UCSD-AML1 (cell line): Measurements from ENCODE around the gene BCL2L2.
A peak's percentile ranks its signal among the peaks of the same experiment; 100 is the strongest.
"Not testable (repeated sequence)": the region's sequence is repeated elsewhere in the genome, so short reads cannot be mapped to it uniquely, and the experiment has no call there.

Source experiments
- DNase-seq: peaks from one replicate; lab custom pipeline; 2025; ENCODE audit not compliant: unreplicated experiment; lab: John Stamatoyannopoulos, UW

BCL2L2 gene

DNA sequence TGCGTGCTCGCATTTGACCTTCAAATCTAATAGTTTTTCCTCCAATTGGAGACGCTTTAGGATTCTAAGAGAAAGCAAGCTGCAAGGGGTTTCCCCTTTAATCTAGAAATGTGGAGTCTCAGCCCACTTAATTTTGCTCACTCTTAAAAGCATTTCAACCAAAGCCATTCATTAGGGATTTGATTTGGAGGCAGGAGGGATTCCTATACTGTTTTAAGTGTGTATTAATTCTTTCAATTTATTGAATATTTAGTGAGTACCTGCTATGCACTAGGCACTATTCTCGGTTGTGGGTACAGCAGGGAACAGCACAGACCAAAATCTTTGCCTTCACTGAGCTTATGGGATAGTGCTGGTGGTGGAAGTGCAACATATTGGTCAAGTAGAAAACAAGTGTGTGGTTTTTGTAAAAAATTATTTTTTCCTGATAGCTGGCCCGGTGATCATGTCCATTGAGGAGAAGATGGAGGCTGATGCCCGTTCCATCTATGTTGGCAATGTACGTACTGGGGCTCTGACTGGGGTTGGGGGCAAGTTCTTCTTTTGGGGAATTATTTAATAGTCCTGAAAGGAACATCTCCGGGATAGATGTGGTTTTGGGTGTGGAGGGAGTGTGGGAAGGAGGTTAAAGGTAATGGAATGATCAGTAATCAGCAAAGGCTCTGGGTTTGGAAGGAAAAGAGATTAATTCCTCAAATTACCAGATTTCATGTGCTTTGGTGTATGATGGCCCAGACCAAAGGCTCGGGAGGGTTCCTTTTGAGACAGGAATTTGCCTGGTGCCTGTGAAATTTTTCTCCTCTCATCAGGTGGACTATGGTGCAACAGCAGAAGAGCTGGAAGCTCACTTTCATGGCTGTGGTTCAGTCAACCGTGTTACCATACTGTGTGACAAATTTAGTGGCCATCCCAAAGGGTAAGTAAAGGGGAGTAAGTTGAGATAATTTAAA is 16.2 kb downstream of the BCL2L2 start:
- DNase-seq: no peak

DNA sequence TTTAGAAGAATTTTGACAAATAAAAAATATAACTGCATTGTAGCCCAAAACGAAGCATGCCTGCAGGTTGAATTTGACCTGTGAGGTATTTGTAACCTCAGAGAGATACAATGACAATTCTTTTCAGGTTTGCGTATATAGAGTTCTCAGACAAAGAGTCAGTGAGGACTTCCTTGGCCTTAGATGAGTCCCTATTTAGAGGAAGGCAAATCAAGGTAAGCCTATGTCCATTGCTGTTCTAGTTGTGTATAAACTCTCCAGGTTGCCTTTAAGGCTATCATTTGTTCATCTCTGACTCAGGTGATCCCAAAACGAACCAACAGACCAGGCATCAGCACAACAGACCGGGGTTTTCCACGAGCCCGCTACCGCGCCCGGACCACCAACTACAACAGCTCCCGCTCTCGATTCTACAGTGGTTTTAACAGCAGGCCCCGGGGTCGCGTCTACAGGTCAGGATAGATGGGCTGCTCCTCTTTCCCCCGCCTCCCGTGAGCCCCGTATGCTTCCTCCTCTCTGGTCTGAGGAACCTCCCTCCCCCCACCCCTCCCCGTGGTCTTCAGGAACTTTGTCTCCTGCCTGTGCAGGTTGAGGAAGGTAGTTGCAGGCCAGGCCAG is 17.3 kb downstream of the BCL2L2 start:
- no peak for DNase-seq

DNA sequence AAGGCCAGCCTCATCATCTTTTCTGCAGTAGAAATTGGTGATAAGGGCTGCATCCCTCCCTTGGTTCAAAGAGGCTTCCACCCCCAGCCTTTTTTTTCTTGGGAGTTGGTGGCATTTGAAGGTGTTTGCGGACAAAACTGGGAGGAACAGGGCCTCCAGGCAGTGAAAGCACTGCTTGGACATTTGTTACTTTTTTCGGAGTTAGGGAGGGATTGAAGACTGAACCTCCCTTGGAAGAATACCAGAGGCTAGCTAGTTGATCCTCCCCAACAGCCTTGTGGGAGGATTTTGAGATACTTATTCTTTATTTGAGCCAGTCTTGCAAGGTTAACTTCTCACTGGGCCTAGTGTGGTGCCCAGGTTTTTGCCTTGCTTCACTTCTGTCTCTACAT is 17.8 kb downstream of the BCL2L2 start:
- DNase-seq: no peak

DNA sequence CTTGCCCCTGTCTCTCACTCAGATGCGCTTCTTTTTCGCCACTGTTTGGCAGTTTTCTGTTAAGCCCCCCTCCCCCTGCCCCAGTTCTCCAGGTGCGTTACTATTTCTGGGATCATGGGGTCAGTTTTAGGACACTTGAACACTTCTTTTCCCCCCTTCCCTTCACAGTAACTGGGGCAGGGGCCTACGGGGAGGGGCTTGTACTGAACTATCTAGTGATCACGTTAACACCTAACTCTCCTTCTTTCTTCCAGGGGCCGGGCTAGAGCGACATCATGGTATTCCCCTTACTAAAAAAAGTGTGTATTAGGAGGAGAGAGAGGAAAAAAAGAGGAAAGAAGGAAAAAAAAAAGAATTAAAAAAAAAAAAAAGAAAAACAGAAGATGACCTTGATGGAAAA is 18.4 kb downstream of the BCL2L2 start:
- no peak for DNase-seq

DNA sequence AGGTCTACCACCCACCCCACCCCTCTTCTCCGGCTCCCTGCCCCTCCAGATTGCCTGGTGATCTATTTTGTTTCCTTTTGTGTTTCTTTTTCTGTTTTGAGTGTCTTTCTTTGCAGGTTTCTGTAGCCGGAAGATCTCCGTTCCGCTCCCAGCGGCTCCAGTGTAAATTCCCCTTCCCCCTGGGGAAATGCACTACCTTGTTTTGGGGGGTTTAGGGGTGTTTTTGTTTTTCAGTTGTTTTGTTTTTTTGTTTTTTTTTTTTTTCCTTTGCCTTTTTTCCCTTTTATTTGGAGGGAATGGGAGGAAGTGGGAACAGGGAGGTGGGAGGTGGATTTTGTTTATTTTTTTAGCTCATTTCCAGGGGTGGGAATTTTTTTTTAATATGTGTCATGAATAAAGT is 19.1 kb downstream of the BCL2L2 start:
- not testable (repeated sequence) for DNase-seq

DNA sequence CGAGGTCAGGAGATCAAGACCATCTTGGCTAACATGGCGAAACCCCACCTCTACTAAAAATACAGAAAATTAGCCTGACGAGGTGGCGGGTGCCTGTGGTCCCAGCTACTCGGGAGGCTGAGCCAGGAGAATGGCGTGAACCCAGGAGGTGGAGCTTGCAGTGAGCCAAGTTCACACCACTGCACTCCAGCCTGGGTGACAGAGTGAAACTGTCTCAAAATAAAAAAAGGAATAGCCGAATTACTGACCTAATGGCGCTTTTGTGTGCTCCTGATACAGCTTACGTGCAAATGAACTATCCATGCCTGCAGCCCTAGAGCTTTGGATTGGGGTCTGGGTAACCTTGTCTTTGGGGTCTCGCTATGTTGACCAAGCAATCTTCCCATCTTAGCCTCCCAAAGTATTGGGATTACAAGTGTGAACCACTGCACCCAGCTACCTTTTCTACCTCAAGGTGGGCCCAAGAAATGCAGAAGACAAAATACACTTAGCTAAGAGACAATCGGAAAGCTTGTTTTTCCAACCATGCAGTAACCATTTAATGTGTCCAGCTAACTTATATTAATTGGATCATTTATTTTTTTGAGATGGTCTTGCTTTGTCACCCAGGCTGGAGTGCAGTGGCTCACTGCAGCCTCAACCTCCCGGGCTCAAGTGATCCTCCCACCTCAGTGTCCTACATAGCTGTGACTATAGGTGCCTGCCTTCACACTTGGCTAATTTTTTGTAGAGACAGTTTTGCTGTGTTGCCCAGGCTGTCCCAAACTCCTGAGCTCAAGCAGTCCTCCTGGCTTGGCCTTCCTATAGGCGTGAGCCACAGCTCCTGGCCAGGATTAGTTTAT is 20.1 kb downstream of the BCL2L2 start:
- no peak for DNase-seq

DNA sequence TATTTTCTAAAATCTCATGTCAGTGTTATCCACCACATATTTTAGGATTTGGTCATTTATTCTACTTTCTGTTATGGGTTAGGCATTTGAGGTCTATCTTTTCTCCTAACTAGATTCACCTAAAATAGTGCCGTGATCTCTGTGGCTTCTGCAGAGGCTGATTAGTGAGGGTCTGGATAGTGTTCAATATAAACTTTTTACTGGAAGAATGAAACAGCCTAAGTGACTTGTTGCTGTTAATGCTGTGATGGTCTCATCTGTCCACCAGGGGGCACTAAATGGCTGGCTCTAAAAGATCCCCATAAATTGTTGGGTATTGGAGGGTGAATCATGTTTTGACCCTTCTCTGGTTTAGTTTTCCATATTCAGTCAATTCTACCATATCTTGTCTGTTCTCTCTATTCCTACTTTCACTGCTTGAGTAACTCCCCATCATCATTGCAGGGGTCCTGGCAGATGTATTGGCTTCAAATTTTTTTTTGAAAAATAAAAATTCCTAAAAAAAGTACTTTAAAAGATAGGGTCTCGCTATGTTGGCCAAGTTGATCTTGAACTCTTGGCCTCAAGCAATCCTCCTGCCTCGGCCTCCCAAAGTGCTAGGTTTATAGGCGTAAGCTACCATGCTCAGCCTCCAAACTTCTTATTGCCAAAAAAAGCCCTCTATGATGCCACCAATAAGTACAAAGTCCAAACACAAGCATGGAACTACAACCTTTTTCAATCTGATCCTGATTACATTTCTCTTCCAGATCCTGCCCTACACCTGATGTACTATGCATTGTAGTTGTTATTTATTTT is 21.5 kb downstream of the BCL2L2 start:
- peak; percentile 40 for DNase-seq

DNA sequence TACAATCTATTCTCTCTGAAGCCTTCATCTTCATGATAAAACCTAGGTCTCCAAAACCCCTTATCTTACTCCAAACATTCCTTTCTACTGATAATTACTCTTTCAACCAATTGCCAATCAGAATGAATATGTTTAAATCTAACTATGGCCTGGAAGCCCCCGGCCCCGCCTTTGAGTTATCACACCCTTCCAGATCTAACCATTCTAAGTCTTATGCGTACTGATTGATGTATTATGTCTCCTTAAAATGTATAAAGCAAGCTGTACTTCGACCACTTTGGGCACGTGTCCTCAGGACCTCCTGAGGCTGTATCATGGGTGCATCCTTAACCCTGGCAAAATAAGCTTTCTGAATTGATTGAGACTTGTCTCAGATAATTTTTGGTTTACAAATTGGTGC is 29.0 kb downstream of the BCL2L2 start:
- DNase-seq: no peak

DNA sequence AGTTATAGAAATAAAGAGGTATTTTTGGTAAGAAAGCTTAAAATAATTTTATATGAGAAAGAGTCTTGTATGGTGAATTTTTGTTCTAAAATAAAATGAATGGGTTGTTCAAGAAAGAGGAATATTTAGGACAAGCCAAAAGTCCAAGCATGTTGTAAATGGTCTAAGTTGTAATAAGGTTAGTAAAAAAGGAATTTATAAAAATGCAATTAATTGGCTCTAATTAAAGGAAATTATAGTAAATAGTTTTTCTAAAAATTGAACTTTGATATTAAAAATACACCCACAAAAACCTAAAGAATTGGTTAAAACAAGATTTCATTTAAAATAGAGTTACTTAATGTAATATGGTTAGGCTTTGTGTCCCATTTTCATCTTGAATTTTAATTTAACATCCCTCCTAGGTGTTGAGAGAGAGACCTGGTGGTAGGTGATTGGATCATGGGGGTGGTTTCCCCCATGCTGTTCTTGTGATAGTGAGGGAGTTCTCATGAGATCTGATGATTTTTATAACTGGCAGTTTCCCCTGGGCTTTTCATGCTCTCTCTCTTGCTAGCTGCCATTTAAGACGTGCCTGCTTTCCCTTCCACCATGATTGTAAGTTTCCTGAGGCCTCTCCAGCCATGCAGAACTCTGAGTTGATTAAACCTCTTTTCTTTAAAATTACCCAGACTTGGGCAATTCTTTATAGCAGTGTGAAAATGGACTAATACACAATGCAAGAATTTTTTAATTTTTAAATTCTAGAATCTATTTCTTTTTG is 33.1 kb downstream of the BCL2L2 start:
- DNase-seq: no peak

DNA sequence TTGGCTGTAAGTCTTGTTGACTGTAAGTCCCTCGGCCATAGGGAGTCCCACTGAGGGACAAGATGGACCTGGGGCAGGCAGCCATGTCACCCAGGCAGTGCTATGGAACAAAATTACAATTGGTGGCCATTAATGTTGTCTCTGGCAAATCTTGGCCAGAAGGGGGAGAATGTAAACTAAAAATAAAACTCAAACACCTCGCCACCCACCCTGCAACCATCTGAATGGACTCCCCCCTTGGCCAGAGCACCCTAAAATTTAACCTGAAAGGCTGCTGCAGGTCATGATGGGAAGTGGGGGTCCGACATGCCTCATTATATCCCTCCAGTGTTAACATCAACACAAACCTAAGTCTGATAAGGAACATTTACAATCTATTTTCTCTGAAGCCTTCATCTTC is 37.8 kb downstream of the BCL2L2 start:
- DNase-seq: no peak

DNA sequence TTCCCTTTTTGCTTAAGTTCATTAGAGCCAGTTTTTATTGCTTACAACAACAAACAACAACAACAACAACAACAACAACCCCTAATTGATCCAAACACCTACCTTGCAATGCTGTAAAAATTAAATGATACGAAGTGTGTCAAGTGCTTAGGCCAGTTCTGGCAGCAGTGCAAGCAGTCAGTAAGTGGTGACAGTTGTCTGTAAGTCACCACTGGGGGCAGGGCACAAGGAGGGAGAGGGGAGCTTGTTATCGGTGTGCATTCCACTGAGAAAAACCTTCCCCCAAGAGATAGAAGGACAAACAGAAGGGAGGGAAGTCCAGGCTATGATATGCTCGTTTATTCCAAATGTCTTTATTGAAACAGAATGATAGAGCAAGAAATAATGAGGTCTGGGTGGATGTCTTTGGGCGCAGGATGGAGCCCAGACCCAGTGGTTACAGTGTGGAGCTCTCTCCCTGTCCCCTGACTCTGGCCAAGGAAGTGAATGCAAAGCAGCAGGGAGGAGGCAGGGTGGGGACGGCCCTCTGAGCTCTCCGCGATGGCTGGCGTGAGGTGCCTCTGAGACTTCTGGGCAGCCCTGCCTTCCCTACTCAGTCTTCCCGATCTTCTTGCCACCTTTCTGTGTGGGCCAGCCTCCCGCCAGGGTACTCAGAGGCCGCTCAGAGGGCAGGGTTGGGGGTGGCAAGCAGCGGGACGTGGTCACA is 39.5 kb downstream of the BCL2L2 start:
- no peak for DNase-seq

DNA sequence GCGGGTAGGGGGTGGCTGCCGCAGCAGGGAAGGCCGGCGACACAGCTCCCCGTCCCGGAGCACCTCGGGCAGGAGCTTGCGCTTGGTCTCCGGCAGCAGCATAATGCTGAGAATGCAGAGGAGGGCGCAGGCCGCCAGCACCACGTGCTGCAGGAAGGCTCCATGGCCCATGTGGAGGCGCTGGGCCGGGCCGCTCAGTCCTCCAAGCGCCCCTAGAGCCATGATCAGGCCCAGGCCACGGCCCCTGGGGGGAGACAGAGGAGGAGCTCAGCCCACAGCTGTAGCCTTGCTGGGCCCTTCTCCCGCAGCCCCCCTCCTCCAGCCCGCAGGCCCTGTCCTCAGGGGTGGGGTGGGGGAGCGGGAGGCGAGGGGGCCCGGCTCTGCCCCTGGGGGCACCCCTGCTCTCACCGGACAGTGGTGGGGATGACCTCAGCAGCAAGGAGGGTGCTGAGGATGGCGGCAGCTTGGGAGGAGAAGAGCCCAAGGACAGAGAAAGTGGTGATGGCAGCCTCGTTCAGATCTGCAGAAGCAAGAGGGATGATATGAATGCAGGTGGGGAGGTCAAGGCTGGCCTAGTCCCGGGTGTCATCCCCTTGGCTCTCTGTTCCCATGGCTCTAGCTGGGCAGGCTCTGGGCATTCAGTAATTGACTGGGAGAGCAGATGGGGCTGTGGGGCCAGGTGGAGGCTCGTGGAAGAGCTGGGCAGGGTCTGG is 40.2 kb downstream of the BCL2L2 start:
- no peak for DNase-seq

DNA sequence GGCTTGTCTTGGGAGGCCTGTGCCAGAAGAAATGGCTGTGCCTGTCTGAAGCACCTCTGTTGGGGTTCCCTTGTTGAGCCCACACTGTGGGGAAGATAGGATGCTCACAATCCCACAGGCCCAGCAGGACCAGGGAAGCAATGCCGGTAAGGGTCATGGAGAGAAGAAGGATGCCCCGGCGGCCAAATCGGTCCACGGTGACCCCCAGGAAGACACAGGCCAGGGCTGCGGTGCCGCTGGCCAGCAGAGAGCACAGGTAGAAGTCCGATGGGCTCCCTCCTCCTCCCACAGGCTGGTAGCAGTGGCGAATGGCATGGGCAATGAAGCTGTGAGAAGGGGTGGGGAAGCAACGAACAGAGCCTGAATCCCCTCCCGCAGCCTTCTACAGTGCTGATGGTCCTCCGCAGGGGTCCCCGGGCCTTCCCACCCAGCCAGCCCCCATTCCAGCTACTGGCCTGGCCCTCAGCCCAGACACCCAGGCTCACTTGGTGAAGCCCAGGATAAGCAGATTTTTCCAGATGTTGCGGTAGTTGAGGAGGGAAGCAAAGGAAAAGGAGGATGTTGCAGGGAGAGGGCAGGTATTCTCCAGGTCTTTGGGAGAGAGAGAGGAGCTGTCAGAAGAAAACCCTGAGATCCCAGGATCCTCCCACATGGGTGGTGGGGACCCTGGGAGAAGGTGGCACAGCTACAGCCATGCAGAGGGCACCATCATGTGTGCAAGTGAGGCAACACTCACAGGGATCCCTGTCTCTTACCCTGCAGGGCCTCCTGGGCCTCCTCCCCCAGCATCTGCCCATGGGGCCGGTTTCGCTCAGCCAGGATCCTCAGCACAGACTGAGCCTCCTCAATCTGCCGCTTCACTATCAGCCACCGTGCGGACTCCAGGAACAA is 41.0 kb downstream of the BCL2L2 start:
- DNase-seq: no peak

DNA sequence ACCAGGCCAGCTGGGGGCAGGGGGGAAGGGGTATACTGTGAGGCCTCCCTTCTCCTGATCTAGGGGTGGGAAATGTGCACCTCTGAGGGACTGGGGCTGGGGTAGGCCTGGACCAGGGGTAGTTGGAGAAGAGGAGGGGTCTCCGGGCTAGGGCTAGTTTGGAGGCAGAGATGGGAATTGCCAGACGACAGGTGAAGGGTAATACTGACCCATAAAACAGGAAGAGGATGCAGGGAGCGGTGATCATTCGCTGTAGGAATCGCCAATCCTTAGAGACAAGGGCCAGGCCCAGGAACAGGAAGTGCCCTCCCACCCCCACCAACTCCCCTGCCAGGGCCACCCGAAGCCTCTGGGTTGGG is 41.6 kb downstream of the BCL2L2 start:
- no peak for DNase-seq

DNA sequence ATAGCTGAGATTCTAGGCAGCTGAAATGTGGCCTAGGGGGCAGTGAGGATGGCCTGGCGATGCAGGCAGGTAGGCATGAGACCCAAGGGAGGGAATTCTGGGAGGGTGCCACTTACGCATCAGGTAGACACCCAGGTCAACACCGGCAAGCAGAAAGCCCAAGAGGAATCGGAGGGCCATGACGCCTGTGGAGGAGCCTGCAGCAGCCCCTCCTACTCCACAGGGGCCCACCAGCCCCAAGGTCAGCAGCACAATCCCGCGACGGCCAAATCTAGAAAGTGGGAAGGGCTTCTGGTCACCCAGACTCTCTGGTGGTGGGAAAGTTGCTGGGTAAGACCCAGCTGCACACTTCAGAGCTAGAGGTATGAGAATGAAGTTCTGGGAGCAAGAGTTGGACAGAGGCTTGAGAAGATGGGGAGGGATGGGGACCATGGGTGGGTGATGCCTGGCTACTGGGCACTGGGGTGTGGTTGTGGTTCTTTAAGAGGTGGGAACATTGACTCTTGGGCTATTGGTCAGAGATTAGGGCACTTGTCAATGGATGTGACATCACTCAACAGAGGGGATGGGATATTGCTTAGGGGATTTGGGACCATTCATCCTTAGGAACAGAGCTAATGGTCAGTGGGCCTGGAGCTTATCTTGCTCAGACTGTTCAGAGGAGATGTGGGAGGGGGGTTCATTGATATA is 42.7 kb downstream of the BCL2L2 start:
- DNase-seq: no peak

DNA sequence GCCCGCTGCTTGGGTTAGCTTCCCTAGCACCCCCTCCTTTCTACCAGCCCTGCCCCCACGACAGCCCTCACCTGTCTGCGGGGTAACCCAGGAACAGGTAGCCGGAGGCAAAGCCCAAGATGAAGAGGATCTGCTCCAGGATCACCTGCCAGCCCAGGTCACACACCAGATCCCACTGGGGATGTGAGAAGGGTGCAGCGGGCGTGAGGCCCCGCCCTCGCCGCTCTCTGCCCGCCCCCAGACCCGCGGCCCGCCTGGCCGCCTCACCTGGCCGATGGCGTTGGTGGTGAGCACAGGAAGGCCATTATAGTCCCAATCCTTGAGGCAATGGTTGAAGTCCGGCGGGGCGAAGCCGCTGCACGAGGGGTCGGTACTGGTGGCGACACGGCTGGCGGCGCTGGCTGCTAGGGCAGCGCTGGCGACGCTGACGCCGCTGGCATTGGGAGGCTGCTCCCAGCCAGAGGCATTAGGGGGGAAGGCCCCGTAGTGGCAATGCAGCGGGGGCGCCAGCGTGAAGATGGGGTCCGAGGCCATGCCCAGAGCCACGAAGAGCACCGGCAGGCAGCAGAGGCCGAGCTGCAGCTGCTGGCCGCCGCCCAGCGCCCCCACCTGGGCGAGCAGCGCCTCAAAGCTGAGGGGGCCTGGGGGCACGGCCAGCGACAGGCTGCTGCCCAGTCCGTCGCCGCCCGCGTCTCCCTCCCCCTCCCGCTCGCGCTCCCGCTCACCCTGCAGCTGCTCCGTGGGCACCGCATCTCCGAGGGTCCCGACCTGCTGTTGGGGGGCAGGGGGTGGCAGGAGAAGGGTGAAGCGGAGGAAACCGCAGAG is 45.3 kb downstream of the BCL2L2 start:
- DNase-seq: no peak
